ENCODE results near the gene MOB1A. TPM values are rescaled to one million over a fixed set of nuclear protein-coding genes. Genes with fewer than 3 reads are reported as not detected.
"Not testable (repeated sequence)": the region's sequence is repeated elsewhere in the genome, so short reads cannot be mapped to it uniquely, and the experiment has no call there.

MOB1A gene
- total RNA-seq, result 10 to 100 TPM; 67.4 to 79.7 TPM
- long read RNA-seq, full-length matches to known transcripts, result 52 of 64 reads
- long read RNA-seq, partial matches to known transcripts, result 0 of 64 reads
- long read RNA-seq, other reads (novel, unspliced or antisense), result 12 of 64 reads

DNA sequence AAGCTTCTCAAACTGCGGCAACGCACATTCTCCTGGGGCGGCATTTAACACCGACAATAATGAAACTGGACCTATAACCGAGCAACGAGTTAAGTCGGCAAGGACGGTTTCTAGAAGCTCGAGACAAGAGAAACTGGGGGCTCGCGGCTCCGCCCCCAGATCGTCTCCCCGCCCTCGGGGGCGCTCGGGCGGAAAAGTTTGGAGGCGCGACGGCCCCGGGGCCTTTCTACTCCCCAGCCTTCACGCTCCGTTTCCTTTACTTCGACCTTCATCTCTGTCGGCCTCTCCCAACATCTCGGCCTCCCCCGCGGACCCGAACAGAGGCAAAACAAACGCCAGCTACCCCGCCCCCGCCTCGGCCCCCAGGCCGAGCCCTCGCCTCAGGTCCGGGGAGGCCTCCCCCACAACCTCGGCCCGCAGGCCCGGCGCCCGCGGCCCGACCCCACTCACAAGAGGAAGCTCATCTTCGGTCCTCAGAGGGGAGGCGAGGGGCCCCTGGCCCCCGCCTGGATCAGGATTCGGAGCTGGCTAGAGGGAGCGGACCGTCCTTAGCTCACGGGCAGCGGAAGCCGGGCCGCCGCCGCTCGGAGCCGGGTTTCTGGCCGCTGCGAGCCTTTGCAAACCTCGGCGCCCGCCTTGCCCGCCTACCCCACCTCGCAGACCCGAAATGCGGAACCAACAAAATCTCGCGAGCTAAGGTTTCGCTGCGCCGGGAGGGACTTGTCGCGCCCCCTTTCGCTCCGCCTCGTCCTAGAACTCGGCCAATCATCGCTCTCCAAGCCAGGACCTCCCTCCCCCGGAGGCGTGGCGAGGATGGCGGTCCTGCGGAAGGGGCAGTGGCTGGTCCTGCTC lies at the start of gene MOB1A:
Gene MOB1A, minus strand, starts transcription at position 669 of the 852 bp plus-strand sequence. Its CDS starts 205 bp downstream, at position 464.
- DNase-seq (peak; percentile 97), ATAC-seq (peak; percentile 99)
- intact Hi-C loops (cut with DNase I), result no loop called here

DNA sequence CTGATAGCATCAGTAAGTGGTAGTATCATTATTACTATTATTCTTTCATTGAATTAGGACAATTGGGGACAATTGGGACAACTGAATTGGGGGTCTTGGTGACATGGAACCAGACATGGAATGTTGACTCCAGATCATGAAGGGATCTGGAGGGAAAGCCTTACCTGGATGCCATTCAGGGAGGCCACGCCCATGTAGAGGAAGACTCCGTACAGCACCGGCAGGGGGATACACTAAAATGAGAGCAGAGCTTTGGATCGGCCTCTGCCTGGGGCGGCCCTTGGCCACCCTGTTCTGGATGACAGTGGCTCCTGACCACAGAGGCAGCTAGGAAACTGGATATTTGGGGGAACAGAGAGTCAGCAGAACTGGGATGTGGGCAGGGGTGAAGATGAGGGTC lies 49.0 kb upstream of the MOB1A start:
- intact Hi-C loops (cut with DNase I), result no loop called here
- DNase-seq (no peak), ATAC-seq (no peak)

DNA sequence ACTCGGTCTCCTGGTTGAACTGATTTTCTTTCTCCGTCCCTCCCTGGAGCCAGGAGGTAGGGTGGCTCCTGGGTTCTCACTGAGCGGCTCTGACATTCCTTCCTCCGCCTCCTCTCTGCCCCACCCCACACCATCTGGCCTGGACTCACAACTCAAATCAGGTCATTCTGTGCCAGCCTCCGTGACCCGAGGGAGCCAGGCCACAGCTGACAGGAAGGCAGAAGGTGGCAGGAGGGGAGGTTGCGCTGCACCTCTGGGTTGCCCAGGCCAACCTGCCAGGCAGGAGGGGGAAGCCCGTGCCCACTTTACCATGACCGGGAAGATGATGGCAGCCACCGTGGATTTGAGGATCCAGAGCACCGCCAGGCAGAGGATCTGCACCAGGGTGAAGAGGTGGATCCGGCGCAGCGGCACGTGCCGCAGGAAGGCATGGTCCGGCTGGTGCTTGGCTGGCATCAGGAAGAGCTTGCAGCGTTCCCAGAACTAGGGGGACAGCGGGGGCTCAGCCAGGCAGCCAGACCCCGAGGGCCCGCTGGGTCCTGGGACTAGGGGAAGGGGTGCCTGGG lies 48.1 kb upstream of the MOB1A start:
- peak; percentile 70 to 77 for ATAC-seq
- intact Hi-C loops (cut with DNase I), result no loop called here
- DNase-seq, result peak; percentile 27

DNA sequence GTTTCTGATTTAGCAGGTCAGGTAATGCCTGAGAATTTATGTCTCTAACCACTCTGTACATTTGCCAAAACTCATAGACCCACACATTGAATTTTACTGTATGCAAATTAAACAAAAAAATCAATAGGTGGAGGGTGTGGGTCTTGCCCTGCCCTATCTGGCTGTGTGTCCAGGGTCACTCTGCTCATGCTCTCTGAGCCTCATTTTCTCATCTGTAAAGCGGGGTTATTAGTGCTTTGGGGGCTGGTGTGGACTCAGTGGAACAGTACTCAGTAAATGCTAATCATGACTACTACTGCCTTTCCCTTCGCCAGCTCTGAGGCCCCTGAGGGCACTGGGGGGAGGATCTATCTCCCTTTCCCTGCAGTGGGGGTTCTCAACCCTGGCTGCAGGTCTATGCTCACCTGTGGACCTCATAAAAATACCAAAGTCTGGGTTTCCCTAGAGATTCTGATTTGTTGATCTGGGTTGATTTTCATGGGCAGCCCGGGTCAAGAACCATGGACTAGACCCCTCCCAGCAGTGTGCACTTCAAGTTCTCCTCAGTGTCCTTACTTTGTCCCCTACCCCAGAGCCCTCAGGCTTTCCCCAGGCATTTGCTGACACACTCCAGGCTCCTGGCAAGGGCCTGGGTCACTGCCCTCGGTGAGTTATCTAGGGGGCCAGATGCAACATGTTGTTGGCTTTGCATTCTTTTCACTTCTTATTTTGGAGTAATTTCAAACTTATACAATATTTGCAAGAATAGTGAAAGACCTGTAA lies 47.2 kb upstream of the MOB1A start:
- intact Hi-C loops (cut with DNase I), result no loop called here
- DNase-seq, result no peak
- peak; percentile 23 to 50 for ATAC-seq

DNA sequence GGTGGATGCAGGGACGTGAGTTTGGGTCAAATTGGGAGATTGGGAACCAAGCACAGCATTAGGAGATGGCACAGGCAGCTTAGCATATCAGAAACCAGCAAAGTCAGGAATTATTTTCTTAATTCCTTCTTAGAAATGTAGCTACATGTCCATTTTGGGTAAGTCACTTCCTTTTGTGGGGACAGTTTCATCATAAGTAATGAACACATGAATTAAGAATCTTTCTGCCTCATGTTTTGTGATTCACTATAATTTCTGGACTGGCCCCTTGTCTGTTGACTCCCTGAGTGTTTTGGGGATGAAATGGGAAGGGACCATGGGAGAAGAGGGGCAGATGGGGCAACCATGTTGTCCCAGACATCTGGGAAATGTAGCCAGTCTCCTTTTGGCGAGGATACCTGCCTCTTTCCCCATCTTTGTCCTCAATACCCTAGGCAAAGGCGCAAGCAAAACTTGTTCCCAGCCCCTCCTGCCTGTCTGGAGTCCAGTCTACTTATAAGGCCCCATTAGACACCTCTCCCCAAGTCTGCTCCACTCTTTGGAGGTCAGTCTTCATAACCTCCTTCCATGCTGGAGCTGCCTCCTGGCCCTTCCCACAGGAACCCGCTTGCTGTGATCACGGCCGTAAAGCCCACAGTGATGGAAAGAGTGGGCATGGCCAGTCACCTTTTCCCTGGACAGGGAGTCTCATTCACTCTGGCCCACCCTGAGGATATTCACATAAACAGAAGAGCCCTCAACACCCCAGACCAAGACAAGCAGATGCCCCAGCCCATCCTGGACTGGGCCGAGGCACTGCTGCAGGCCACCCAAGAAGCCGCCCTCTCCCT lies 45.5 kb upstream of the MOB1A start:
- intact Hi-C loops (cut with DNase I), result no loop called here
- ATAC-seq (no peak), DNase-seq (no peak)

DNA sequence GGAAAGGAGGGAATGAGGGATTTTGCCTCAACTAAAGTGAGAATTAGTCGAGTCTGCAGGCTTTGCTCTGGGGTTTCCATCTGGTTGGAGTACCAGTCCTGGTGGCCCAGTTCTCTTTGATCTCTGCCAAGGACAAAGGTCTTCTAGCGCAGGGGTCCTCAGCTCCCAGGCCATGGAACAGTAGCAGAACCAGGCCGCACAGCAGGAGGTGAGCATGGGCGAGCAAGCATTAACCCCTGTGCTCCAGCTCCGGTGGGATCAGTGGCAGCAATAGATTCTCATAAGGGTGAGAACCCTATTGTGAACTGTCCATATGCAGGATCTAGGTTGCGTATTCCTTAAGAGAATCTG lies 43.6 kb upstream of the MOB1A start:
- intact Hi-C loops (cut with DNase I), result no loop called here
- no peak for DNase-seq
- no peak for ATAC-seq

DNA sequence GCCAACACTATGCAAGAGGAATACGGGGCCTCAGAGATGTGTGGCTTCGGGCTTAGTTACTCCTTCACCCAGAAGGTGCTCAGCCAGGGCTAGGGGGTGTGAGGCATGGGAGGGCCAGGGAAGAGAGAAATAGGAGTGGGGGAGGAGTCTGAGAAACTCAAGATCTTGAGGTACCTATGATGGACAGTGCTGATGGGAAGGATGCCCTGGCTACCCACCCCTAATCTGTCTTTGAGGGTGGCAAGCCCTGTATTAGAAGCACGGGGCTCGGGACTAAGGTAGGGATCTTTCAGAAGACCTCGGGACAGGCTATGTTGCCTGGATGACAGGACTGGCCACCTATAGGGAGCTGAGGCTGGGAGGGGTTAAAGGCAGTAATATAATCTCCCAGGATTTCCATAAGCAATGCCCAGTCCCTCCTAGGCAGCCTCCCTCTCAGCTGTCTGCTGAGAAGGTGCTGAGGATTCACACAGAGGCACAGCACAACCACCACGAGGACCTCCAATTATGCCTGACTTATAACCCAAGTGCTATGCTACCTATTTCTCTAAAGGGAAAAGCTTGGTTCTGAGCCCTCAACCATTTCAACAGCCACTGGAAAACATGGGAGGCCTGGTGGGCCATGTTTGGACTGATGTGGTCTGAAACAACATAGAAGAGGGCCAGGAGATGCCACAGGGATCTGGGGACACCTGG lies 43.1 kb upstream of the MOB1A start:
- intact Hi-C loops (cut with DNase I), result no loop called here
- DNase-seq, result no peak
- ATAC-seq, result no peak

DNA sequence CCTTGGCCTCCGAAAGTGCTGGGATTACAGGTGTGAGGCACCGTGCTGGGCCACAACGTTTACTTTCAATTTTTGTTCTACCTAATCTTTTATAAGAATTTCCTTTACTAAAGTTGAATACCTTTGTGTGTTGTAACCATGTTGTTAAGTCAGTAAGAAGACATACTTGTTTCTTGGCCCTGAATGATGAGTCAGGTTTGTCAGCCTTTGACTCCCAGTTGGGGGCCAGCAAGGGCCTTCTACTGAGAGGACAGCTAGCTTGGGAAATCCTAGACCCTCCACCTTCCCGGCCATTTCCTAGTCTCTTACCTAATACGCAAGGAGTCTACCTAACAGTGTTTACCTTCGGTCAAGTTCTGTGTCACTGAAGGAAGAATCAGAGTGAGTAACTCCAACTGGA lies 42.4 kb upstream of the MOB1A start:
- DNase-seq, result no peak
- intact Hi-C loops (cut with DNase I), result no loop called here

DNA sequence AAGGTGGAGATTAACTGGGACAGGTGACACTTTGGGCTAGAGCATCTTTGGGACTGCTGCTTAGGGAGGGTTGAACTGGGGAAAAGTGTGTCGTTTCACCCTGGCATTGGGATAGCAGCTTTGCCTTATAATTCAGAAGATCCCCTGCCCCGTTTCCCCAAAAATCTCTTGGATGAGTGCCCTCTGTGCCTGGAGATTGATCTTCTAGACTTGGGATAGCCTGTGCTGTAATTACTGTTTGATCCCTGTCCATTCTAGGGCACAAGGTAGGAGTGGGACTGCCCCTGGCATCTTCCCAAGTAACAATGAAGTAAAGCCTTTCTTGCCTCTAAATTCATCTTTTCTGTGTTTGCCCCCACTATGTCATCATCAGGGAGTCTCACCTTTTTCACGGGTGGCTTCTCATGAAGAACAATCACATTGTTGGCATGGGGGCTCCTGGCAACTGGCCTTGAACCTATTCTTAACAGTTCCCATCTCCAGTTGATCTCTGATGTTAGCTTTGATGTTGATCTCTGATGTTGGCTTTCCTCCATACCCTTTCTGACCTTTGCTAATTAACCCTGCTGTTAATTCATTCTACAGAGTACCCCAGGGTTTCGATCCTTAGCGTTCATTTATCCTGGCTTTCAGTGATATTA lies 41.3 kb upstream of the MOB1A start:
- DNase-seq (no peak), ATAC-seq (no peak)
- intact Hi-C loops (cut with DNase I), result no loop called here

More for the DNA sequence above, 42.4 kb upstream of the MOB1A start:
- no peak for ATAC-seq

DNA sequence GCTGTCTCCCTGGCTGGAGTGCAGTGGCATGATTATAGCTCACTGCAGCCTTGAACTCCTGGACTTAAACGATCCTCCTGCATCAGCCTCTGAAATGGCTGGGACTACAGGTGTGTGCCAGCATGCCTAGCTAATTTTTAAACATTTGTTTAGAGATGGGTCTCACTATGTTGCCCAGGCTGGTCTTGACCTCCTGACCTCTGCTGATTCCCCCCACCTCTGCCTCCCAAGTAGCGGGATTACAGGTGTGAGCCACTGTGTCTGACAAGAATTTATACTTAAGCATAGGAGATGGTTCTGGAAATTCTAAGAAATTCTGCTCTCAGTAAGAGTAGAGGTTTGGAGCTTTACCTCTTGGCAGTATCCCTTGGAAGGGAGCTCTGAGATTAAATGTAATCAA lies 38.0 kb upstream of the MOB1A start:
- no peak for ATAC-seq
- DNase-seq, result no peak
- intact Hi-C loops (cut with DNase I), result no loop called here

DNA sequence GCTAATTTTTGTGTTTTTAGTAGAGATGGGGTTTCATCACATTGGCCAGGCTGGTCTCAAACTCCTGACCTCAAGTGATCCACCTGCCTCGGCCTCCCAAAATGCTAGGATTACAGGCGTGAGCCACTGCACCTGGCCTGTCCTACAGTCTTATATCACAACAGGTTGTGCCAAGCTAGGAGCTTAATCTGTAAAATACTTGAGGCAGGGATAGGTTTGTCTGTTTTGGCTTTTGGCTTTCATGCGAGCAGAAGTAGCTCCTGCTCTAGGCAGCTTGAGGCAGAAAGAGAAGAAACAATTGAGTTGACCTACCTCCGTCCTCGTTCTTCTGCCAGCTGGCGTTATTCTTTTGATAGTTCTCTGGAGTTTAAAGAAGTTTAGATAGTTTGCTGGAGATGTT lies 37.1 kb upstream of the MOB1A start:
- intact Hi-C loops (cut with DNase I); ATAC-seq: not testable (repeated sequence)

DNA sequence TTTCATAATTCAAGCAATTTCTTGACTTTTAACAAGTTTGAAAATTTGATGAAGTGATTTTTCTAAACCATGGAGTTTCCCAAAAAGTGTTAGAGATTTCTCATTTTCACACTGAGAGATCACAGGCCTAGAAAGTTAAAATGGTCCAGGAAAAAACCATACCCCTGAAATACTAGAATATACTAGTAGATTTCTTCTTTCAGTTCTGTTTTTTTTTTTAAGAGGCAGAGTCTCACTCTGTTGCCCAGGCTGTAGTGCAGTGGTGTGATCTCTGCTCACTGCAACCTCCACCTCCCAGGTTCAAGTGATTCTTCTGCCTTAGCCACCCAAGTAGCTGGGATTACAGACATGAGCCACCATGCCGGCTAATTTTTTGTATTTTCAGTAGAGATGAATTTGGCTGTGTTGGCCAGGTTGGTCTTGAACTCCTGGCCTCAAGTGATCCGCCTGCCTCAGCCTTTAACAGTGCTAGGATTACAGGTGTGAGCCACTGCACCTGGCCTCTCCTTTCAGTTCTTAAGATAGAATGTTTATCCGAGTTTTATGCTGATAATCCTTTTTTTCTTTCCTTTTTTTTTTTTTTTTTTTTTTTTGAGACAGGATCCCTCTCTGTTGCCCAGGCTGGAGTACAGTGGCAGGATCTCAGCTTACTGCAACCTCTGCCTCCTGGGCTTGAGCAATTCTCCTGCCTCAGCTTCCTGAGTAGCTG lies 34.2 kb upstream of the MOB1A start:
- intact Hi-C loops (cut with DNase I), result no loop called here
- ATAC-seq (no peak), DNase-seq (no peak)

More for the DNA sequence above, 37.1 kb upstream of the MOB1A start:
- DNase-seq, result not testable (repeated sequence)

DNA sequence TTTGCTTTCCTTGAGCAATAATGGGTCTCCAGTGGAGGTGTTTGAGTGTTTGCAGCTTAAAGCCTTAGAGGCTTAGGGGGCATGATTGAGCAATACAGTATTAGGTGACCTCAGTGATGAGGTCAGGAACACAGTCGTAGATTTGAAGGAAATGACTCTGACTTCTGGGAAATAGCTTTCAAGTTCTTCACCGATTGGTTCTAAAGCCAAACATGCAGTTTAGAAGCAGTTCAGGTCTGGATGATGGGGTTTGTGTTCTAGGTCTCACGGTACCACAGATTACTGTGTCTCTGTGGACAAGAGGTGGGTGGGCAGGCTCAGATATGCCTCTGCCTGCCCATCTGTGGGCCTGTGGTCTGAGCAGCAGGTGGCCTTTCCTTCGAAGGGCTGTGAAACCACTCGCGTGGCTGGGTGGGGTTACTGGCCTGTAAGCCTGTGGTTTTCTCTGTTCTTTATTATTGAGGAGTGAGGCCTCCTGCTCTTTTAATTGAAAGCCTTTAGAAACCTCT lies 27.6 kb upstream of the MOB1A start:
- DNase-seq, result no peak
- intact Hi-C loops (cut with DNase I), result no loop called here
- ATAC-seq, result peak; percentile 30 to 36

DNA sequence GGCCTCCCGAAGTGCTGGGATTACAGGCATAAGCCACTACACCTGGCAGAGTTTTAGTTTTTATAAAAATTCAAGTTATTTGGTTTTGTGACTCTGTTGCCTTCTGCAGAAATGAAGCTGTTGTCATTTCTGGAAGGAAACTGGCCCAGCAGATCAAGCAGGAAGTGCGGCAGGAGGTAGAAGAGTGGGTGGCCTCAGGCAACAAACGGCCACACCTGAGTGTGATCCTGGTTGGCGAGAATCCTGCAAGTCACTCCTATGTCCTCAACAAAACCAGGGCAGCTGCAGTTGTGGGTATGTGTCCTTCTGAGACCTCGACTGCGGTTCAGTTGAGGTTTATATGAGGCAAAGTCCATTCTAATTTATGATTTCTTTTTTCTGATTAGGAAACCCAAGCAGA lies 26.9 kb upstream of the MOB1A start:
- ATAC-seq (no peak), DNase-seq (no peak)
- intact Hi-C loops (cut with DNase I), result no loop called here

DNA sequence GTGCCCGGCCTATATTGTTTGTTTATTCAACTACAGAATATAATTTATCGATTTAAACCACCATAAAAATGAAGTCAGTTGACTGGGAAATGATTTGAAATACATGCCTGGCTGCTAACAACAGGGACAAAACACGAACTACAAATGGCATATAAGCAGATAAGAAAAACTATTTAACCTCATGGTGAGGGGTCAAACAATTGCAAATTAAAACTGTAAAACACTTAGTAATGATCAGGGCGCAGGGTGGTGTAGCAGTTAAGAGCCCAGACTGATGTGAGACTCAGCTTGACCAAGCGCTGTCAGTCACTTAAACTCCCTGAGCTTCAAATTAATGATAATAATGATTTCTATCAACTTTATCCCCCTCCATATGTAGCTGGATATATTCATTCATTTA lies 26.4 kb upstream of the MOB1A start:
- DNase-seq, result no peak
- intact Hi-C loops (cut with DNase I), result no loop called here
- no peak for ATAC-seq

DNA sequence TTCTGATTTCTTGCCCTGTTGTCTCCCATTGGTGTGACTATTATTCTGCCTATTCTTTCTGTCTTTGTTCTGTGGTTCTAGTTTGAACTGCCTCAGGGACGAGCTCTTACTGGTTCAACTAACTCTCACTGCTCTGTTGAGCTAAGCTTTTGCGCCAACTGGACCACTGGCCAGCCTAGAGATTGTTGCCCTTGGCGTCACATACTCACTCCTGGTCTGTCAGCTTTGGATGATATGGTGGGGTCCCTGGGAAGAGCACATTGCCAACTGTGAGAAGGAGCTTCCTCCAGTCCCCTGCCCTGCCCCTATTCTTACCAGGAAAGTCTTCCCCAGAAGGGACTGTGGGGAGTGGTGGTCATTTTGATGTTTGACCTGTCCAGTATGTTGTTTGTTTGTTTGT lies 25.8 kb upstream of the MOB1A start:
- intact Hi-C loops (cut with DNase I), result no loop called here
- DNase-seq, result no peak
- no peak for ATAC-seq

DNA sequence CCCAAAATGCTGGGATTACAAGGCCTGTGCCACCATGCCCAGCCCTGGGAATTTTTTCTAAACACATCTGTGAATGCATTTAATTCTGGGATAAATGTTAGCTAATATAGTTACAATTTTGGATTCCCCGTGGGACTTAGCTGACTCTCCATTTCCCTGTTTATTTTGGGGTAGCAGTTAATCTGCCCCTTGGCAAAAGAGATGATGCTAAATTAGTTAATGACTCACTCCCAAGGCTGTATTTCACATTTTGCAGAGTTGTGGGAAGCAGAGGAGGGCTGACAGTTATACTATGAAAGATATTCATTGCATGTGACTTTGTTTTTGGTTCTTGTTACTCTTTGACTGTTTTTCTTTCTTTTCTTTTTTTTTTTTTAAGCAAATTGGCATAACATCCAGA lies 22.9 kb upstream of the MOB1A start:
- intact Hi-C loops (cut with DNase I), result no loop called here
- ATAC-seq (peak; percentile 8 to 28), DNase-seq (no peak)

Measured in left cardiac atrium (tissue), 4 donors.